Prostate gland (tissue), 2 donors: ENCODE data around the gene KRT86. TPM values are rescaled to one million over a fixed set of nuclear protein-coding genes. Genes with fewer than 3 reads are reported as not detected.
"Not testable (repeated sequence)": the region's sequence is repeated elsewhere in the genome, so short reads cannot be mapped to it uniquely, and the experiment has no call there.

Source experiments
- DNase-seq: peaks from one replicate; pipeline ENCODE4 v3.0.0-alpha.2; 2019; ENCODE audit warnings: low spot score
- H3K27ac ChIP-seq, 2 donors: fragments of 200-600 bp; sonication (generic); 2 replicates each; pipeline ENCODE4 v1.5.1; 2017 to 2019
- H3K27me3 ChIP-seq: fragments of 200-600 bp; sonication (generic); replicated peaks from 2 replicates; pipeline ENCODE4 v1.5.1; 2019; ENCODE audit not compliant: insufficient read depth
- H3K36me3 ChIP-seq, 2 donors: fragments of 200-600 bp; sonication (generic); 1 replicate in 1 of 2; 2 replicates in 1 of 2; pipeline versions ENCODE4 v1.5.1 to v1.8.1; 2017 to 2019
- H3K4me1 ChIP-seq: fragments of 200-600 bp; sonication (generic); replicated peaks from 2 replicates; pipeline ENCODE4 v1.5.1; 2019
- H3K4me3 ChIP-seq, 2 donors: fragments of 200-600 bp; sonication (generic); 2 replicates each; pipeline ENCODE4 v1.5.1; 2017 to 2019
- H3K9me3 ChIP-seq: fragments of 200-600 bp; sonication (generic); 2 replicates; pipeline ENCODE4 v1.5.1; 2017
- CTCF ChIP-seq, 4 experiments: fragments of 200-600 bp in 2 of 4; fragments of 450-650 bp in 2 of 4; sonication (generic) in 2 of 4; IDR thresholded peaks; 1 replicate in 3 of 4; 2 replicates in 1 of 4; pipeline ENCODE4 v1.5.1; 2016 to 2019; ENCODE audit warnings: antibody characterized with exemption in 4 of 4, mild to moderate bottlenecking in 2 of 4, moderate library complexity in 2 of 4
- POLR2A ChIP-seq: fragments of 450-650 bp; IDR thresholded peaks from one replicate; pipeline ENCODE4 v1.6.1; 2016; ENCODE audit warnings: antibody characterized with exemption, mild to moderate bottlenecking
- POLR2AphosphoS5 ChIP-seq: sonication (generic); formaldehyde crosslinking; IDR thresholded peaks from one replicate; pipeline ENCODE4 v1.6.1; 2017; ENCODE audit warnings: antibody characterized with exemption
- WGBS: methylation state at CpG from one replicate; pipeline ENCODE4 v1.1.5; 2018; 5-methylcytosine and 5-hydroxymethylcytosine counted together
- intact Hi-C: fragments of 100-400 bp; cut with DNase I; formaldehyde crosslinking; loops from one replicate; pipeline ENCODE4 v1.14.2; 2022
- total RNA-seq, 2 donors: library from RNA; depleted of rRNA; stranded (reverse); fragments of >200 nt; gene quantifications; one replicate each; pipeline ENCODE4 v1.1.0, GENCODE V29; 2016

KRT86 gene
- total RNA-seq, 2 donors from 2014 or later: 0.27 to 0.85 TPM

- Histone ChIP-seq H3K27me3 (no peaks in the 10 kb centered on the region), H3K4me3 (no peak overlapping the region), H3K36me3 (no peaks in the 10 kb centered on the region), H3K9me3 (no peaks in the 10 kb centered on the region), H3K27ac (no peak overlapping the region), H3K4me1 (peaks cover 10% of the 10 kb centered on the region)
- no peak for DNase-seq
- intact Hi-C loops: no loop called here
- no peak for TF ChIP-seq POLR2AphosphoS5
- peak; percentile 13 for TF ChIP-seq POLR2A
- WGBS: 91% methylated on average over 4 of the region's 4 CpGs
Measured at GRCh38 chr12:52235822-52236361, 38.6 kb upstream of the KRT86 start.

- Histone ChIP-seq H3K27ac (no peak overlapping the region), H3K4me3 (no peak overlapping the region), H3K9me3 (no peaks in the 10 kb centered on the region), H3K4me1 (peaks cover 7% of the 10 kb centered on the region), H3K27me3 (no peaks in the 10 kb centered on the region), H3K36me3 (no peaks in the 10 kb centered on the region)
- intact Hi-C loops: no loop called here
- WGBS: 93% methylated on average over 3 of the region's 3 CpGs
- no peak for DNase-seq
- TF ChIP-seq CTCF (IDR thresholded peaks at IDR 0.05) (no peak), POLR2A (no peak), POLR2AphosphoS5 (no peak)
Measured at GRCh38 chr12:52236386-52237050, 37.9 kb upstream of the KRT86 start.

GRCh38 chr12:52238207-52238840 is 36.1 kb upstream of the KRT86 start:
- intact Hi-C loops: no loop called here
- Histone ChIP-seq H3K36me3 (no peaks in the 10 kb centered on the region), H3K27me3 (no peaks in the 10 kb centered on the region), H3K4me1 (peaks cover 4% of the 10 kb centered on the region), H3K4me3 (no peak overlapping the region), H3K27ac (no peak overlapping the region), H3K9me3 (no peaks in the 10 kb centered on the region)
- DNase-seq: no peak
- no peak for TF ChIP-seq CTCF (IDR thresholded peaks at IDR 0.05)
- no peak for TF ChIP-seq POLR2AphosphoS5
- WGBS: 89% methylated on average over 4 of the region's 4 CpGs

- H3K27ac ChIP-seq: no peak overlapping the region
- peaks cover 11% of the 10 kb centered on the region for H3K4me1 ChIP-seq
- no peak for DNase-seq
- no peaks in the 10 kb centered on the region for H3K36me3 ChIP-seq
- no peaks in the 10 kb centered on the region for H3K27me3 ChIP-seq
- 93% methylated on average over 7 of the region's 7 CpGs for WGBS
- no peak overlapping the region for H3K4me3 ChIP-seq
- TF ChIP-seq POLR2A (no peak), CTCF (IDR thresholded peaks at IDR 0.05) (no peak), POLR2AphosphoS5 (no peak)
- no peaks in the 10 kb centered on the region for H3K9me3 ChIP-seq
- intact Hi-C loops: no loop called here
Measured at GRCh38 chr12:52238916-52239646, 35.4 kb upstream of the KRT86 start.

GRCh38 chr12:52239767-52240166 is 34.7 kb upstream of the KRT86 start:
- Histone ChIP-seq H3K4me1 (peaks cover 17% of the 10 kb centered on the region), H3K27ac (no peak overlapping the region), H3K36me3 (no peaks in the 10 kb centered on the region), H3K27me3 (no peaks in the 10 kb centered on the region), H3K9me3 (no peaks in the 10 kb centered on the region), H3K4me3 (no peak overlapping the region)
- WGBS: 73% methylated on average over 2 of the region's 2 CpGs
- TF ChIP-seq POLR2A (no peak), POLR2AphosphoS5 (no peak), CTCF (IDR thresholded peaks at IDR 0.05) (no peak)
- no peak for DNase-seq
- intact Hi-C loops: no loop called here

- DNase-seq, H3K9me3 ChIP-seq, intact Hi-C loops, H3K27me3 ChIP-seq, H3K36me3 ChIP-seq, H3K4me3 ChIP-seq, H3K27ac ChIP-seq: not testable (repeated sequence)
- WGBS: 87% methylated on average over 6 of the region's 6 CpGs
- peaks cover 17% of the 10 kb centered on the region for H3K4me1 ChIP-seq
Measured at GRCh38 chr12:52240247-52240646, 34.2 kb upstream of the KRT86 start.
